HL-60 (cell line): ENCODE data around the gene TRA2B.

Experiments used
- DNase-seq, 2 experiments: peaks; one replicate each; pipeline ENCODE4 v3.0.0-alpha.2; 2010 to 2020; ENCODE audit warnings: low read depth in 1 of 2, low spot score in 1 of 2
- H3K27ac ChIP-seq: fragments of 250-450 bp; sonication (Bioruptor Pico); replicated peaks from 2 replicates; pipeline ENCODE4 v1.5.1; 2020; ENCODE audit warnings: mild to moderate bottlenecking, moderate library complexity
- H3K27me3 ChIP-seq: fragments of 250-450 bp; sonication (Bioruptor Pico); 2 replicates; pipeline ENCODE4 v1.5.1; 2021; ENCODE audit warnings: mild to moderate bottlenecking, moderate library complexity; ENCODE audit not compliant: insufficient read depth, poor library complexity, severe bottlenecking
- H3K4me3 ChIP-seq: replicated peaks from 2 replicates; pipeline ENCODE4 v1.5.1; 2011; ENCODE audit warnings: mild to moderate bottlenecking, control low read depth, low read length; ENCODE audit not compliant: insufficient read depth
- GABPA ChIP-seq: IDR thresholded peaks from 2 replicates; pipeline ENCODE4 v1.6.1; 2012; ENCODE audit warnings: low read depth
- POLR2AphosphoS5 ChIP-seq: IDR thresholded peaks from 2 replicates; pipeline ENCODE4 v1.6.1; 2012; ENCODE audit warnings: low read depth
- SPI1 ChIP-seq: IDR thresholded peaks from 2 replicates; pipeline ENCODE4 v1.6.1; 2012; ENCODE audit warnings: low read depth, mild to moderate bottlenecking, borderline replicate concordance
- long read RNA-seq: library from polyadenylated mRNA; unstranded; transcript quantifications from one replicate; pipeline ENCODE4 v2.0.0, GENCODE V29; 2020
- TF ChIP-seq, protein P1 (sequence below): IDR thresholded peaks from 2 replicates; pipeline ENCODE4 v1.6.1; 2012; ENCODE audit warnings: low read depth; ENCODE audit not compliant: insufficient replicate concordance
- TF ChIP-seq, protein P2 (sequence below): IDR thresholded peaks from one replicate; pipeline ENCODE4 v1.5.1; 2011; ENCODE audit warnings: low read length, control low read depth, inconsistent platforms; ENCODE audit not compliant: insufficient read depth

TRA2B gene
- long read RNA-seq, full-length matches to known transcripts = 69 of 79 reads
- long read RNA-seq, partial matches to known transcripts = 4 of 79 reads
- long read RNA-seq, other reads (novel, unspliced or antisense) = 6 of 79 reads

DNA sequence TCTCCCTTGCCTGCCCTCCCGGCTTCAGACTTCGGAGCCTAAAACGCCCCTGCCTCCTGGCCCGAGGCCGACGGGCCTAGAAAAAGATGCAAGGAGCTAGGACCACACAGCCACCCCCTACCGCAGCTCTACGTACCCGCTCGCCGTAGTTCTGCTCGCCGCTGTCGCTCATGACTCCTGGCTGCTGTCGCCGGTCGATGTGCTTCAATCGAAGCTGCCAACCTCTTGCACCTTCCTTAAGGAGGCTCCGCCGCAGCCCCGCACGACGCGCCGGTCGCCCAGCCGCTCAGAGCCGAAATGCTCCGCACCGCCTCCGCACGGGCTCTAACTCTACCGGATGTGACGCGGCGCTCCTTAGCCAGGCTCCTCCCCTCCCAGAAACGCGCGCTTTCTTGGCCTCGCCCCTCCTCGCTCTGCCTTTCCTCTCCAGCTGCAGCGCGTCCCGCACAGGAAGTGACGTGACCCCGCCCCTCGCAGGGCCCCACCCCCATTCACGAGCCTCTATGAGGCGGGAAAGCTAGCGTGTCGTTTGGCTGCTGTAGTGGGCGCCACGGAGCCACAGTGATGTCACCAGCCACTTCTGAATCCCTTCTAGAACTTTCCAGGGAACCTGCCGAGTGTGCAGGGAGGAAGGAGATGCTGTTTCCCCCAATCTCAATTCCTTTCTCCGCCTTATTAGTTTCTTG lies at the start of gene TRA2B:
TSS of gene TRA2B (minus strand) at position 326 of the 686 bp plus-strand sequence. CDS start at position 172, 154 bp downstream.
- Histone ChIP-seq H3K4me3 (peak within 1 kb of the TSS; percentile 61), H3K27me3 (no peaks in the 10 kb centered on the region), H3K27ac (peak within 1 kb of the TSS; percentile 99)
- peak; percentile 98 to 99 for DNase-seq
- TF ChIP-seq, protein P1, sequence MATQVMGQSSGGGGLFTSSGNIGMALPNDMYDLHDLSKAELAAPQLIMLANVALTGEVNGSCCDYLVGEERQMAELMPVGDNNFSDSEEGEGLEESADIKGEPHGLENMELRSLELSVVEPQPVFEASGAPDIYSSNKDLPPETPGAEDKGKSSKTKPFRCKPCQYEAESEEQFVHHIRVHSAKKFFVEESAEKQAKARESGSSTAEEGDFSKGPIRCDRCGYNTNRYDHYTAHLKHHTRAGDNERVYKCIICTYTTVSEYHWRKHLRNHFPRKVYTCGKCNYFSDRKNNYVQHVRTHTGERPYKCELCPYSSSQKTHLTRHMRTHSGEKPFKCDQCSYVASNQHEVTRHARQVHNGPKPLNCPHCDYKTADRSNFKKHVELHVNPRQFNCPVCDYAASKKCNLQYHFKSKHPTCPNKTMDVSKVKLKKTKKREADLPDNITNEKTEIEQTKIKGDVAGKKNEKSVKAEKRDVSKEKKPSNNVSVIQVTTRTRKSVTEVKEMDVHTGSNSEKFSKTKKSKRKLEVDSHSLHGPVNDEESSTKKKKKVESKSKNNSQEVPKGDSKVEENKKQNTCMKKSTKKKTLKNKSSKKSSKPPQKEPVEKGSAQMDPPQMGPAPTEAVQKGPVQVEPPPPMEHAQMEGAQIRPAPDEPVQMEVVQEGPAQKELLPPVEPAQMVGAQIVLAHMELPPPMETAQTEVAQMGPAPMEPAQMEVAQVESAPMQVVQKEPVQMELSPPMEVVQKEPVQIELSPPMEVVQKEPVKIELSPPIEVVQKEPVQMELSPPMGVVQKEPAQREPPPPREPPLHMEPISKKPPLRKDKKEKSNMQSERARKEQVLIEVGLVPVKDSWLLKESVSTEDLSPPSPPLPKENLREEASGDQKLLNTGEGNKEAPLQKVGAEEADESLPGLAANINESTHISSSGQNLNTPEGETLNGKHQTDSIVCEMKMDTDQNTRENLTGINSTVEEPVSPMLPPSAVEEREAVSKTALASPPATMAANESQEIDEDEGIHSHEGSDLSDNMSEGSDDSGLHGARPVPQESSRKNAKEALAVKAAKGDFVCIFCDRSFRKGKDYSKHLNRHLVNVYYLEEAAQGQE = peak; percentile 79
- TF ChIP-seq GABPA (no peak; the same call in none of the 2 replicates), POLR2AphosphoS5 (peak; percentile 98)

DNA sequence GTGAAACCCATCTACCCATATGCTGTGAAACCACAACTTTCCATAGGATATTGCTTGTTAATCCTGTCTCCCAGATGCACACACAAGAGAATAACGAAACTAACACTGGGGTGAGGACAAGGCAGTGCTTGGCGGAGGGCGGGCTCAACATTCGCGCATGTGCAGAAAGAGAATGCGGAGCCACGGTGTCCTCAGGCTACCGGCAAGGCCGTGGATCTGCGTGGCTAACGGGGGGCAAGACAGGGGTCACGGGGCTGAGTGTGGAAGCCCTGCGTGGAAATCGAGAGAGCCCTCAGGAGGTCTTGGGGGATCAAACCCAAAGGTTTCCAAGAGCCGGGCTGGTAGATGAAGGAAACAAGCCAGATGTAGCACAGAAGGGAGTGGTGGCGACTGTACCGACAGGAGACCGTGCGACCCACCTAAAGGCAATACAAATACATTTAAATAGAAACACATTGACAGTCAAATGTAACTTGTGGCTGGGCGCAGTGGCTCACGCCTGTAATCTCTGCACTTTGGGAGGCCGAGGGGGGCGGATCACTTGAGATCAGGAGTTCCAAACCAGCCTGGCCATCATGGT lies 48.5 kb upstream of the TRA2B start:
- peak in 1 of 2 experiments; percentile 32 for DNase-seq
- no peak overlapping the region for H3K27ac ChIP-seq
- peak overlapping the region; percentile 14; the same call in 1 of the 2 replicates for H3K4me3 ChIP-seq
- H3K27me3 ChIP-seq = no peaks in the 10 kb centered on the region
- TF ChIP-seq GABPA (no peak), POLR2AphosphoS5 (no peak), SPI1 (no peak)
- TF ChIP-seq, protein P1 = no peak
- TF ChIP-seq, protein P2, sequence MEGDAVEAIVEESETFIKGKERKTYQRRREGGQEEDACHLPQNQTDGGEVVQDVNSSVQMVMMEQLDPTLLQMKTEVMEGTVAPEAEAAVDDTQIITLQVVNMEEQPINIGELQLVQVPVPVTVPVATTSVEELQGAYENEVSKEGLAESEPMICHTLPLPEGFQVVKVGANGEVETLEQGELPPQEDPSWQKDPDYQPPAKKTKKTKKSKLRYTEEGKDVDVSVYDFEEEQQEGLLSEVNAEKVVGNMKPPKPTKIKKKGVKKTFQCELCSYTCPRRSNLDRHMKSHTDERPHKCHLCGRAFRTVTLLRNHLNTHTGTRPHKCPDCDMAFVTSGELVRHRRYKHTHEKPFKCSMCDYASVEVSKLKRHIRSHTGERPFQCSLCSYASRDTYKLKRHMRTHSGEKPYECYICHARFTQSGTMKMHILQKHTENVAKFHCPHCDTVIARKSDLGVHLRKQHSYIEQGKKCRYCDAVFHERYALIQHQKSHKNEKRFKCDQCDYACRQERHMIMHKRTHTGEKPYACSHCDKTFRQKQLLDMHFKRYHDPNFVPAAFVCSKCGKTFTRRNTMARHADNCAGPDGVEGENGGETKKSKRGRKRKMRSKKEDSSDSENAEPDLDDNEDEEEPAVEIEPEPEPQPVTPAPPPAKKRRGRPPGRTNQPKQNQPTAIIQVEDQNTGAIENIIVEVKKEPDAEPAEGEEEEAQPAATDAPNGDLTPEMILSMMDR = no peak

DNA sequence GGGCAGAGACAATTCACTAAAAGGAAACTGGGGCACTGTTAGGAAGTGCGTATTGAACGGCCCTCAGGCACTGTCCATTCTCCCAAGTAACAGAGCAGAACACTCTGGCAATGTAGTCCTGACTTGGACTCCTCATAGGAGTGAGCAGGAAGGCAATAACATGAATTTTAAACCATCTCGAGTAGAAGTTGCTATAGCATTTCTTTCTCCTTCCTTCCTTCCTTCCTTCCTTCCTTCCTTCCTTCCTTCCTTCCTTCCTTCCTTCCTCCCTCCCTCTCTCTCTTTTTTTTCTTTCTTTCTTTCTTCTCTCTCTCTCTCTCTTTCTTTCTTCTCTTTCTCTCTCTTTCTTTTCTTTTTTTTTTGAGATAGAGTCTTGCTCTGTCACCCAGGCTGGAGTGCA lies 46.4 kb upstream of the TRA2B start:
- DNase-seq = no peak
- no peak overlapping the region for H3K27ac ChIP-seq
- no peaks in the 10 kb centered on the region for H3K27me3 ChIP-seq
- no peak overlapping the region for H3K4me3 ChIP-seq
- TF ChIP-seq, protein P2 = no peak
- no peak for TF ChIP-seq GABPA
- TF ChIP-seq POLR2AphosphoS5 = no peak
- TF ChIP-seq, protein P1 = no peak
- TF ChIP-seq SPI1 = no peak
